MM.1S (cell line): ENCODE measurements around the gene PRAMEF12.

Source experiments
- CTCF ChIP-seq: fragments of 300-600 bp; sonication (generic); IDR thresholded peaks from 2 replicates; pipeline ENCODE4 v1.5.1; 2016; ENCODE audit warnings: antibody characterized with exemption, low read length, mixed read lengths
- EZH2 ChIP-seq: fragments of 300-600 bp; sonication (generic); optimal IDR thresholded peaks from 2 replicates; pipeline ENCODE3; 2017; ENCODE audit warnings: low read depth, mild to moderate bottlenecking, antibody characterized with exemption, low read length, mixed read lengths
- EZH2phosphoT487 ChIP-seq: fragments of 300-600 bp; sonication (generic); IDR thresholded peaks from 2 replicates; pipeline ENCODE4 v1.6.1; 2018; ENCODE audit warnings: antibody characterized with exemption, low read length

GRCh38 chr1:12757836-12758235 is 15.7 kb upstream of the PRAMEF12 start:
- TF ChIP-seq CTCF (no peak), EZH2 (no peak), EZH2phosphoT487 (no peak)
